ENCODE data around the gene CACNA1F.

The CACNA1F gene

DNA sequence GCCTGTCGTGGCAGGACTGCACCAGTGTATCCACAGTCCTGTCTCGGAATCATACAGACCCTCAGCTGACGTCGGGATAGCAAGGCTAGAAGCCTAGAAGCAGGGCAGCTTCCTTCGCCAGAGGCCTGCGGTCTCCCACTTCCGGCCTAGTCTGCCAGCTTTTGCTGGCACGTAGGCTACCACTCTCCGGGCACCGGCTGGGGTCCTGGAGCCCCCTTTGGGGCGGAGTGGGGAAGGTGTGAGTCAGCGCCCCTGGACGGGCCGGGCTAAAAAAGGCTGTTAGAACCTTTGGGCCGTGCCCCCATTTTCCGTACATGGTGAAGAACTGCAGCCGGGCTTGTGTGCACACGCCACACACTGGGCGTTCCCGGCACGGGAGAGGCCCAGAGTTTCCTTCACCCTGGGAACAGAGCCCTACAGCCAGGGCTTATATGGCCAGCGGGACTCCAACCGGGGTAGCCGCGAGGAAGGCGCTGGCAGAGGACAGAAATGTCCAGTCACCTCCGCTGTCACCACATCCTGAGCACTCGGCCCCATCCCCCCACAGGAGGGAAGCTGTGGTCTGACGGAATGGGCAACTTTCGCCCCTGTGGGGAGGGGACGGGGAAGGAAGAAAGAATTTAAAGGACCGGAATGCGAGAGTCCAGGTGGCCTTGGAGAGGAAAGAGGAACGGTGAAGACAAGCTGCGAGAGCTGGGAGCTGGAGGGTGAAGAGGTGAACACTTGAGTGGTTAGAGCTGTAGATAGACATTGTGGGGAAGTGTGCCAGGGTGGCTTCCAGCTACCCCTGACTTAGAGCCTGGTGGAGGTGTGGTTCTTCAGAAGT, 66.0 kb downstream of the CACNA1F start:
- TF ChIP-seq, protein P1, sequence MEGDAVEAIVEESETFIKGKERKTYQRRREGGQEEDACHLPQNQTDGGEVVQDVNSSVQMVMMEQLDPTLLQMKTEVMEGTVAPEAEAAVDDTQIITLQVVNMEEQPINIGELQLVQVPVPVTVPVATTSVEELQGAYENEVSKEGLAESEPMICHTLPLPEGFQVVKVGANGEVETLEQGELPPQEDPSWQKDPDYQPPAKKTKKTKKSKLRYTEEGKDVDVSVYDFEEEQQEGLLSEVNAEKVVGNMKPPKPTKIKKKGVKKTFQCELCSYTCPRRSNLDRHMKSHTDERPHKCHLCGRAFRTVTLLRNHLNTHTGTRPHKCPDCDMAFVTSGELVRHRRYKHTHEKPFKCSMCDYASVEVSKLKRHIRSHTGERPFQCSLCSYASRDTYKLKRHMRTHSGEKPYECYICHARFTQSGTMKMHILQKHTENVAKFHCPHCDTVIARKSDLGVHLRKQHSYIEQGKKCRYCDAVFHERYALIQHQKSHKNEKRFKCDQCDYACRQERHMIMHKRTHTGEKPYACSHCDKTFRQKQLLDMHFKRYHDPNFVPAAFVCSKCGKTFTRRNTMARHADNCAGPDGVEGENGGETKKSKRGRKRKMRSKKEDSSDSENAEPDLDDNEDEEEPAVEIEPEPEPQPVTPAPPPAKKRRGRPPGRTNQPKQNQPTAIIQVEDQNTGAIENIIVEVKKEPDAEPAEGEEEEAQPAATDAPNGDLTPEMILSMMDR (IDR thresholded peaks at IDR 0.05; ENCODE audit: low read depth, low read length): no peak
- peaks cover 3% of the 10 kb centered on the region for H3K27me3 ChIP-seq (ENCODE audit: insufficient read depth, low read depth, severe bottlenecking)
- no peak overlapping the region for H3K27ac ChIP-seq
- no peak for DNase-seq
- no peaks in the 10 kb centered on the region for H3K36me3 ChIP-seq
- no peak overlapping the region for H3K4me3 ChIP-seq (ENCODE audit: low read depth, low read length)
- no peaks in the 10 kb centered on the region for H3K9me3 ChIP-seq (ENCODE audit: severe bottlenecking)

DNA sequence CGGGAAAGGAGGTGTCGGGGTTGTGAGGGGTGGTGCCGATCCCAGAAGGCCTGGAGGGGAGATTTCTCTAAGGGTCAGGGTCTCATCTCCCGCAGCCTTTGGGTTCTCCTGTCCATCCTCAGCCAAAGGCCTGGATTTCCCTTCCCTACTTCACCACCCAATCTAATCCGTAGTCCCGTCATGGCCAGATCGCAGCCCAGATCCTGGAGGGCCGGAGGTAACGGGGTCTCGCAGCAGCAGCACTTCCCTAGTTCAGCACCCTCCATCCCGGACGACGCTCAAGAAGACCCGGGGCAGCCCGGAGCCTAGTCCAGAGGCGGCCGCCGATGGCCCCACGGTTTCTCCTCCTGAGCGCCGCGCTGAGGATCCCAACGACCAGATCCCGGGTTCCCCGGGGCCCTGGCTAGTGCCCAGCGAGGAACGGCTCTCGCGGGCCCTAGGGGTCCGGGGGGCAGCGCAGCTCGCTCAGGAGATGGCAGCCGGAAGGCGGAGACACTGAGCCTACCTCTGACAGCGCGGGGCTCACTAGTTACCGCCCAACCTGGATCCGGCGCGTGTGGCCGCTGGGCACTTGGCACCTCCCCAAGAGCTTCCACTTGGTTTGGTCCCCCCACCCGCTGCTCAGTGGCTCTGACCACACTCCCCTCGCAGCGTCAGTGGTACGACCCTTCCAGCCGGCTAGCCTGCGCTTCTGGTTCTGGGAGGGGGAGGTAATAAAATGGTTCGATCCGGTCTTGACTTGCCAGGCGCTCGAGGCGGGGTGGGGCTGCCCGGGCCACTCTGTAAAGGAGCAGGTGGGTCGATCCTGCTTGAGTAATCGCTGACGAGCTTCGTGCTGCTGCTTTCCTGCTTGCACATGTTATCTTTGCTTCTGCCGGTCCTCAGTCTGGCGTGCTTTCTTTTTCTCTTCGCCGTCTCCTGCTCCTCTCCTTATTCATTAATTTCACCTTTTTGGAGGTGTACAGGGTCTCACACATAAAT, 66.9 kb downstream of the CACNA1F start:
- no peaks in the 10 kb centered on the region for H3K36me3 ChIP-seq
- H3K27me3 ChIP-seq (ENCODE audit: insufficient read depth, low read depth, severe bottlenecking): peaks cover 3% of the 10 kb centered on the region
- H3K27ac ChIP-seq: no peak overlapping the region
- no peak overlapping the region for H3K4me3 ChIP-seq (ENCODE audit: low read depth, low read length)
- TF ChIP-seq, protein P1 (IDR thresholded peaks at IDR 0.05; ENCODE audit: low read depth, low read length): no peak
- DNase-seq: no peak
- no peaks in the 10 kb centered on the region for H3K9me3 ChIP-seq (ENCODE audit: severe bottlenecking)

DNA sequence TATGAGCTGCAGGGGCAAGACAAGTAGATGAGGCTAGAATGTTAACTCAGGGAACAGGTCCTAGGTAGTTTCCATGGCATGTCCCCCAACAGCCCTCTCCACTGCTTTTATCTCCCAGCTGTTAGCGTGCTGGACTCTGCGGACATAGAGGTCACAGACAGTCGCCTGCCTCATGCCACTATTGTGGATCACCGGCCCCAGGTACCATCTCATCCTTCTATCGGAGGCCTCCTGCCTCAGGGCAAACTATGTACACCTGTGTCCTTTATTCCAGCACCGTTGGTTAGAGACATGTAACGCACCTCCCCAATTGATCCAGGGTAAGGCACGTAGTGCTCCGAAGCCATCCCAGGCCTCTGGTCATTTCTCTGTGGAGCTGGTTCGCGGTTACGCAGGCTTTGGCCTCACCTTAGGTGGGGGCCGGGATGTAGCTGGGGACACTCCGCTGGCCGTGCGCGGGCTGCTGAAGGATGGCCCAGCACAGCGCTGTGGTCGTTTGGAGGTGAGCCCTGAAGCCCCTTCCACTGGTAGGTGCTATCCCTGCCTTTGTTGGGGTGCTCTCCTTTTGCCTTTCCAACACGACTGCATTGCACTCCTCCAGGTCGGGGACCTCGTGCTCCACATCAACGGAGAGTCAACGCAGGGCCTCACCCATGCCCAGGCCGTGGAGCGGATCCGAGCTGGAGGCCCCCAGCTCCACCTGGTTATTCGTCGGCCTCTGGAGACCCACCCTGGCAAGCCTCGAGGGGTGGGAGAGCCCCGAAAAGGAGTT, 68.4 kb downstream of the CACNA1F start:
- Histone ChIP-seq H3K27me3 (ENCODE audit: insufficient read depth, low read depth, severe bottlenecking) (peaks cover 3% of the 10 kb centered on the region), H3K9me3 (ENCODE audit: severe bottlenecking) (no peaks in the 10 kb centered on the region), H3K36me3 (no peaks in the 10 kb centered on the region), H3K27ac (no peak overlapping the region), H3K4me3 (ENCODE audit: low read depth, low read length) (no peak overlapping the region)
- TF ChIP-seq, protein P1 (IDR thresholded peaks at IDR 0.05; ENCODE audit: low read depth, low read length): no peak
- no peak for DNase-seq

DNA sequence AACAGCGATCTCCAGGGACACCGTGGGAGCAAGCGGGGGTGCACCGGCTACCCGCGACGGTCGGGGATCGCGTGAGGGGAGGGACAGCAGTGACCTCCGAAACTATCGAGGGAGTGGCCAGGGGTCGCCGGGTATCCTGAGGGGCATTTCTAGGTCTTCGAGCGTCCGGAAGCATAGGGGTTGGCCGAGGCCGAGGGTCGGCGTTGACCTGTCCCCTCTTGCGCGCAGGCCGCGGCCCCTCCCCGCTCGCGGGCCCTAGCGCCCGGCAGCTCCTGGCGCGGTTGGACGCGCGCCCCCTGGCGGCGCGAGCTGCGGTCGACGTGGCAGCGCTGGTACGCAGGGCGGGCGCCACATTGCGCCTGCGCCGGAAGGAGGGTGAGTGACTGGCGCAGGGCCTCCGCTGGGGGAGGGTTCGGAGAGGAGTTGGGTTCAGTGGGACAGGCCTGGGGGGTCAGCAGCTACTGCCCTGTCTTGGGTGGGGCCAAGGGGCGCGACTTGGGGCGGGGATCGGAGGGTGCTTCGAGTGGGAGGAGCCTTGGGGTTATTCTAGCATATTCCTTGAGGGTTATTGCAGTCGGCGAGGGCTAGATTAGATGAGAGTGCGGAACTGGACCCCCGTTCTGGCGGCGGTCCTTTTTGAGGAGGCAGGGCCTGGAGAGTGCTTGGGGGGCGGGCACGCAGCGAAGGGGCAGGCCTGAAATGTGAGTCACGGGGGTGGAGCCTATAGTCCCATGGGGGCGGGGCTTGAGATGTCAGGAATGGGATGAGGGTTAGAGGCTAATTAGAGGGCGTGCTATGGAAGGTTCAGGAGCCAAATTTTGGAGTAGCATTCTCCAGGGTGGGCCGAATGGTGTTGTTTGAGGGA, 69.4 kb downstream of the CACNA1F start:
- Histone ChIP-seq H3K9me3 (ENCODE audit: severe bottlenecking) (no peaks in the 10 kb centered on the region), H3K27ac (peak overlapping the region; percentile 66)
- TF ChIP-seq, protein P1 (IDR thresholded peaks at IDR 0.05; ENCODE audit: low read depth, low read length): peak; percentile 65

DNA sequence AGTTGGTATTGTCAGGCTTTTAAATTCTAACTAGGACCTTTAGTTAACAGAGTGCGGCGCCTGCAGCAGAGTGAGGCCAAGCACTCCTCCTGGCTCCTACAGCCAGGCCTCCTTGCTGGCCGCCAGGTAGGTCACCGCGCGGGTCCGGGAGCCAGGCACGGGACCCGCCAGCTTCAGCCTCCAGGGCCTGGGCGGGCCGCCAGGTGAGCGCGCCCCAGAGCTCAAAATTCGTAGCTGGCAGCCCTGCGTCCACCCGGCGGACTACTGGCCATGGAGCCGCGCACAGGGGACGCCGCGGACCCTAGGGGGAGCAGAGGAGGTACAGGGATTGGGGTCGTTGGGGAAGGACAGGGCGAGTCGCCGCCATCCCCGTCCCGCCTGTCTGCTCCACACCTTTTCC, 70.5 kb downstream of the CACNA1F start, which contains the start of gene MAGIX:
MAGIX (plus strand) TSS at position 139 of the 400 bp plus-strand sequence; CDS start at position 271, 132 bp downstream.
- Histone ChIP-seq H3K36me3 (no peaks in the 10 kb centered on the region), H3K4me3 (ENCODE audit: low read depth, low read length) (peak within 1 kb of the TSS; percentile 36), H3K27me3 (ENCODE audit: insufficient read depth, low read depth, severe bottlenecking) (peaks cover 5% of the 10 kb centered on the region), H3K9me3 (ENCODE audit: severe bottlenecking) (no peaks in the 10 kb centered on the region), H3K27ac (no peak within 1 kb of the TSS; the same call in 1 of the 2 replicates)
- TF ChIP-seq, protein P1 (IDR thresholded peaks at IDR 0.05; ENCODE audit: low read depth, low read length): no peak
- no peak for DNase-seq

More for the DNA sequence above, 69.4 kb downstream of the CACNA1F start:
- DNase-seq: peak; percentile 82
- Histone ChIP-seq H3K27me3 (ENCODE audit: insufficient read depth, low read depth, severe bottlenecking) (peaks cover 5% of the 10 kb centered on the region), H3K36me3 (no peaks in the 10 kb centered on the region), H3K4me3 (ENCODE audit: low read depth, low read length) (peak overlapping the region; percentile 39)

All from WERI-Rb-1 (cell line).